ENCODE data around the gene NUPR1. TPM values are rescaled to one million over a fixed set of nuclear protein-coding genes. Genes with fewer than 3 reads are reported as not detected.
A peak's percentile ranks its signal among the peaks of the same experiment; 100 is the strongest.

The NUPR1 gene
- total and polyA plus RNA-seq, 2 of the 13 experiments (the other 11 are each of a cell fraction or from before 2014, with no cell fraction given) = 18.0 to 25.6 TPM

DNA sequence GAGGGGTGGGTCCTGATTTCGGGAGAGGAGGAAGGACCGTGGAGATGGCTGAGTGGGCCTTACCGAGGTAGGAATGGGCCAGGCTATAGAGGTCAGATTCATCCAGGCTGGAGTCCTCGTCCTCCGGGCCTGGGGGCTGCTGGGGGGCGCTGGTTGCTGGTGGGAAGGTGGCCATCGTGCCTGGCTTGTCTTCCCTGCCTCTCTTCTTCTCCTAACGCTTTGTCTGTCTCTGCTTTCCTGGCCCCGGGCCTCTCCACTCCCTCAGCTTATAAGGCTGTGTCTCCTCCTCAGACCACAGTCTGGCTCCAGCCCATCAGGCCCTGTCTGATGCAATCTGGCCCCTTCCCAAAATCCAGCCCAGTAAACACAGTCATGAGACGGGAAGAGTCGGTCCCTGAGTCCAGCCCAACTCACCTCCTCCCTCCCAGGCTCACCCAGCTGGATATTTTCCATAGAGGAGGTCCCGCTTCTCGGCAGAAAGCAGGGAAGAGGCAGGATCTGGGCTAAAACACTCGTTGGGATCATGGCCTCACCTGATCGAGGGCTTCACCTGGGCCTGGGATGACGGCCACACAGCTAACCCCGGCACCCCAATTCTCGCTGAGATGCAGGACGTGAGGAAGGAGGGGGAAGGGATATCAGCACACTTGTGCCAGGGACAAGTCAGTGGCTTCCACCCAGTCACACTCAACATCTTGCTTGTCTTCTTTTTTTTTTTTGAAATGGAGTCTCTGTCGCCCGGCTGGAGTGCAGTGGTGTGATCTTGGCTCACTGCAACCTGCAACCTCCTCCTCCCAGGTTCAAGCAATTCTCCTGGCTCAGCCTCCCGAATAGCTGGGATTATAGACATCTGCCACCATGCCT is at the start of gene NUPR1 (continued):
- TF ChIP-seq, protein P1, sequence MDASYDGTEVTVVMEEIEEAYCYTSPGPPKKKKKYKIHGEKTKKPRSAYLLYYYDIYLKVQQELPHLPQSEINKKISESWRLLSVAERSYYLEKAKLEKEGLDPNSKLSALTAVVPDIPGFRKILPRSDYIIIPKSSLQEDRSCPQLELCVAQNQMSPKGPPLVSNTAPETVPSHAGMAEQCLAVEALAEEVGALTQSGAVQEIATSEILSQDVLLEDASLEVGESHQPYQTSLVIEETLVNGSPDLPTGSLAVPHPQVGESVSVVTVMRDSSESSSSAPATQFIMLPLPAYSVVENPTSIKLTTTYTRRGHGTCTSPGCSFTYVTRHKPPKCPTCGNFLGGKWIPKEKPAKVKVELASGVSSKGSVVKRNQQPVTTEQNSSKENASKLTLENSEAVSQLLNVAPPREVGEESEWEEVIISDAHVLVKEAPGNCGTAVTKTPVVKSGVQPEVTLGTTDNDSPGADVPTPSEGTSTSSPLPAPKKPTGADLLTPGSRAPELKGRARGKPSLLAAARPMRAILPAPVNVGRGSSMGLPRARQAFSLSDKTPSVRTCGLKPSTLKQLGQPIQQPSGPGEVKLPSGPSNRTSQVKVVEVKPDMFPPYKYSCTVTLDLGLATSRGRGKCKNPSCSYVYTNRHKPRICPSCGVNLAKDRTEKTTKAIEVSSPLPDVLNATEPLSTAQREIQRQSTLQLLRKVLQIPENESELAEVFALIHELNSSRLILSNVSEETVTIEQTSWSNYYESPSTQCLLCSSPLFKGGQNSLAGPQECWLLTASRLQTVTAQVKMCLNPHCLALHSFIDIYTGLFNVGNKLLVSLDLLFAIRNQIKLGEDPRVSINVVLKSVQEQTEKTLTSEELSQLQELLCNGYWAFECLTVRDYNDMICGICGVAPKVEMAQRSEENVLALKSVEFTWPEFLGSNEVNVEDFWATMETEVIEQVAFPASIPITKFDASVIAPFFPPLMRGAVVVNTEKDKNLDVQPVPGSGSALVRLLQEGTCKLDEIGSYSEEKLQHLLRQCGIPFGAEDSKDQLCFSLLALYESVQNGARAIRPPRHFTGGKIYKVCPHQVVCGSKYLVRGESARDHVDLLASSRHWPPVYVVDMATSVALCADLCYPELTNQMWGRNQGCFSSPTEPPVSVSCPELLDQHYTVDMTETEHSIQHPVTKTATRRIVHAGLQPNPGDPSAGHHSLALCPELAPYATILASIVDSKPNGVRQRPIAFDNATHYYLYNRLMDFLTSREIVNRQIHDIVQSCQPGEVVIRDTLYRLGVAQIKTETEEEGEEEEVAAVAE (CRISPR knock-in tag; IDR thresholded peaks at IDR 0.05; ENCODE audit: borderline replicate concordance) = peak; percentile 72; the same call in 1 of the 2 replicates
- TF ChIP-seq, protein P2, sequence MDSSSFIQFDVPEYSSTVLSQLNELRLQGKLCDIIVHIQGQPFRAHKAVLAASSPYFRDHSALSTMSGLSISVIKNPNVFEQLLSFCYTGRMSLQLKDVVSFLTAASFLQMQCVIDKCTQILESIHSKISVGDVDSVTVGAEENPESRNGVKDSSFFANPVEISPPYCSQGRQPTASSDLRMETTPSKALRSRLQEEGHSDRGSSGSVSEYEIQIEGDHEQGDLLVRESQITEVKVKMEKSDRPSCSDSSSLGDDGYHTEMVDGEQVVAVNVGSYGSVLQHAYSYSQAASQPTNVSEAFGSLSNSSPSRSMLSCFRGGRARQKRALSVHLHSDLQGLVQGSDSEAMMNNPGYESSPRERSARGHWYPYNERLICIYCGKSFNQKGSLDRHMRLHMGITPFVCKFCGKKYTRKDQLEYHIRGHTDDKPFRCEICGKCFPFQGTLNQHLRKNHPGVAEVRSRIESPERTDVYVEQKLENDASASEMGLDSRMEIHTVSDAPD (CRISPR knock-in tag; IDR thresholded peaks at IDR 0.05) = no peak; the same call in 1 of the 2 replicates
- TF ChIP-seq, protein P3, sequence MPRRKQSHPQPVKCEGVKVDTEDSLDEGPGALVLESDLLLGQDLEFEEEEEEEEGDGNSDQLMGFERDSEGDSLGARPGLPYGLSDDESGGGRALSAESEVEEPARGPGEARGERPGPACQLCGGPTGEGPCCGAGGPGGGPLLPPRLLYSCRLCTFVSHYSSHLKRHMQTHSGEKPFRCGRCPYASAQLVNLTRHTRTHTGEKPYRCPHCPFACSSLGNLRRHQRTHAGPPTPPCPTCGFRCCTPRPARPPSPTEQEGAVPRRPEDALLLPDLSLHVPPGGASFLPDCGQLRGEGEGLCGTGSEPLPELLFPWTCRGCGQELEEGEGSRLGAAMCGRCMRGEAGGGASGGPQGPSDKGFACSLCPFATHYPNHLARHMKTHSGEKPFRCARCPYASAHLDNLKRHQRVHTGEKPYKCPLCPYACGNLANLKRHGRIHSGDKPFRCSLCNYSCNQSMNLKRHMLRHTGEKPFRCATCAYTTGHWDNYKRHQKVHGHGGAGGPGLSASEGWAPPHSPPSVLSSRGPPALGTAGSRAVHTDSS (CRISPR knock-in tag; conservative IDR thresholded peaks at IDR 0.05) = no peak
- TF ChIP-seq MED13 (CRISPR knock-in tag; IDR thresholded peaks at IDR 0.05) (no peak), POLR2G (IDR thresholded peaks at IDR 0.05; ENCODE audit: low read depth, low read length) (peak; percentile 92), KDM6A (CRISPR knock-in tag; IDR thresholded peaks at IDR 0.05; ENCODE audit: low read depth) (no peak), ZMAT3 (CRISPR knock-in tag; conservative IDR thresholded peaks at IDR 0.05) (no peak; the same call in 1 of the 2 replicates), MED1 (CRISPR knock-in tag; IDR thresholded peaks at IDR 0.05) (peak; percentile 85), NBN (conservative IDR thresholded peaks at IDR 0.05) (no peak), ZNF572 (CRISPR knock-in tag; IDR thresholded peaks at IDR 0.05) (no peak), FOXJ3 (CRISPR knock-in tag; IDR thresholded peaks at IDR 0.05; ENCODE audit: borderline replicate concordance) (peak; percentile 71; the same call in 1 of the 2 replicates), ZNF274 (CRISPR knock-in tag; IDR thresholded peaks at IDR 0.05) (peak; percentile 86)
- TF ChIP-seq, protein P4, sequence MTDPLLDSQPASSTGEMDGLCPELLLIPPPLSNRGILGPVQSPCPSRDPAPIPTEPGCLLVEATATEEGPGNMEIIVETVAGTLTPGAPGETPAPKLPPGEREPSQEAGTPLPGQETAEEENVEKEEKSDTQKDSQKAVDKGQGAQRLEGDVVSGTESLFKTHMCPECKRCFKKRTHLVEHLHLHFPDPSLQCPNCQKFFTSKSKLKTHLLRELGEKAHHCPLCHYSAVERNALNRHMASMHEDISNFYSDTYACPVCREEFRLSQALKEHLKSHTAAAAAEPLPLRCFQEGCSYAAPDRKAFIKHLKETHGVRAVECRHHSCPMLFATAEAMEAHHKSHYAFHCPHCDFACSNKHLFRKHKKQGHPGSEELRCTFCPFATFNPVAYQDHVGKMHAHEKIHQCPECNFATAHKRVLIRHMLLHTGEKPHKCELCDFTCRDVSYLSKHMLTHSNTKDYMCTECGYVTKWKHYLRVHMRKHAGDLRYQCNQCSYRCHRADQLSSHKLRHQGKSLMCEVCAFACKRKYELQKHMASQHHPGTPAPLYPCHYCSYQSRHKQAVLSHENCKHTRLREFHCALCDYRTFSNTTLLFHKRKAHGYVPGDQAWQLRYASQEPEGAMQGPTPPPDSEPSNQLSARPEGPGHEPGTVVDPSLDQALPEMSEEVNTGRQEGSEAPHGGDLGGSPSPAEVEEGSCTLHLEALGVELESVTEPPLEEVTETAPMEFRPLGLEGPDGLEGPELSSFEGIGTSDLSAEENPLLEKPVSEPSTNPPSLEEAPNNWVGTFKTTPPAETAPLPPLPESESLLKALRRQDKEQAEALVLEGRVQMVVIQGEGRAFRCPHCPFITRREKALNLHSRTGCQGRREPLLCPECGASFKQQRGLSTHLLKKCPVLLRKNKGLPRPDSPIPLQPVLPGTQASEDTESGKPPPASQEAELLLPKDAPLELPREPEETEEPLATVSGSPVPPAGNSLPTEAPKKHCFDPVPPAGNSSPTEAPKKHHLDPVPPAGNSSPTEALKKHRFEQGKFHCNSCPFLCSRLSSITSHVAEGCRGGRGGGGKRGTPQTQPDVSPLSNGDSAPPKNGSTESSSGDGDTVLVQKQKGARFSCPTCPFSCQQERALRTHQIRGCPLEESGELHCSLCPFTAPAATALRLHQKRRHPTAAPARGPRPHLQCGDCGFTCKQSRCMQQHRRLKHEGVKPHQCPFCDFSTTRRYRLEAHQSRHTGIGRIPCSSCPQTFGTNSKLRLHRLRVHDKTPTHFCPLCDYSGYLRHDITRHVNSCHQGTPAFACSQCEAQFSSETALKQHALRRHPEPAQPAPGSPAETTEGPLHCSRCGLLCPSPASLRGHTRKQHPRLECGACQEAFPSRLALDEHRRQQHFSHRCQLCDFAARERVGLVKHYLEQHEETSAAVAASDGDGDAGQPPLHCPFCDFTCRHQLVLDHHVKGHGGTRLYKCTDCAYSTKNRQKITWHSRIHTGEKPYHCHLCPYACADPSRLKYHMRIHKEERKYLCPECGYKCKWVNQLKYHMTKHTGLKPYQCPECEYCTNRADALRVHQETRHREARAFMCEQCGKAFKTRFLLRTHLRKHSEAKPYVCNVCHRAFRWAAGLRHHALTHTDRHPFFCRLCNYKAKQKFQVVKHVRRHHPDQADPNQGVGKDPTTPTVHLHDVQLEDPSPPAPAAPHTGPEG (CRISPR knock-in tag; IDR thresholded peaks at IDR 0.05) = no peak; the same call in 1 of the 2 replicates
